Liver (tissue), 3 donors: ENCODE results near the gene ZAP70.

Experiments
- ATF3 ChIP-seq: IDR thresholded peaks from 2 replicates; pipeline ENCODE4 v1.6.1; 2016; ENCODE audit warnings: antibody characterized with exemption
- FOXA1 ChIP-seq: IDR thresholded peaks from 2 replicates; pipeline ENCODE4 v1.6.1; 2016; ENCODE audit warnings: antibody characterized with exemption
- TAF1 ChIP-seq: conservative IDR thresholded peaks from 2 replicates; pipeline ENCODE4 v1.6.1; 2016; ENCODE audit warnings: antibody characterized with exemption, mild to moderate bottlenecking
- TF ChIP-seq, protein P1 (sequence below): fragments of 150-350 bp; IDR thresholded peaks from 2 replicates; pipeline ENCODE4 v1.5.1; 2017; ENCODE audit warnings: improper control_type of control experiment, low read depth, low read length; ENCODE audit not compliant: missing input control
- TF ChIP-seq, protein P2 (sequence below): IDR thresholded peaks from 2 replicates; pipeline ENCODE4 v1.6.1; 2016; ENCODE audit warnings: antibody characterized with exemption, mild to moderate bottlenecking
- donor health status: healthy.
- donor health status: healthy.

- TF ChIP-seq, protein P1, sequence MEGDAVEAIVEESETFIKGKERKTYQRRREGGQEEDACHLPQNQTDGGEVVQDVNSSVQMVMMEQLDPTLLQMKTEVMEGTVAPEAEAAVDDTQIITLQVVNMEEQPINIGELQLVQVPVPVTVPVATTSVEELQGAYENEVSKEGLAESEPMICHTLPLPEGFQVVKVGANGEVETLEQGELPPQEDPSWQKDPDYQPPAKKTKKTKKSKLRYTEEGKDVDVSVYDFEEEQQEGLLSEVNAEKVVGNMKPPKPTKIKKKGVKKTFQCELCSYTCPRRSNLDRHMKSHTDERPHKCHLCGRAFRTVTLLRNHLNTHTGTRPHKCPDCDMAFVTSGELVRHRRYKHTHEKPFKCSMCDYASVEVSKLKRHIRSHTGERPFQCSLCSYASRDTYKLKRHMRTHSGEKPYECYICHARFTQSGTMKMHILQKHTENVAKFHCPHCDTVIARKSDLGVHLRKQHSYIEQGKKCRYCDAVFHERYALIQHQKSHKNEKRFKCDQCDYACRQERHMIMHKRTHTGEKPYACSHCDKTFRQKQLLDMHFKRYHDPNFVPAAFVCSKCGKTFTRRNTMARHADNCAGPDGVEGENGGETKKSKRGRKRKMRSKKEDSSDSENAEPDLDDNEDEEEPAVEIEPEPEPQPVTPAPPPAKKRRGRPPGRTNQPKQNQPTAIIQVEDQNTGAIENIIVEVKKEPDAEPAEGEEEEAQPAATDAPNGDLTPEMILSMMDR = no peak
- TF ChIP-seq ATF3 (no peak), TAF1 (no peak), FOXA1 (no peak)
- TF ChIP-seq, protein P2, sequence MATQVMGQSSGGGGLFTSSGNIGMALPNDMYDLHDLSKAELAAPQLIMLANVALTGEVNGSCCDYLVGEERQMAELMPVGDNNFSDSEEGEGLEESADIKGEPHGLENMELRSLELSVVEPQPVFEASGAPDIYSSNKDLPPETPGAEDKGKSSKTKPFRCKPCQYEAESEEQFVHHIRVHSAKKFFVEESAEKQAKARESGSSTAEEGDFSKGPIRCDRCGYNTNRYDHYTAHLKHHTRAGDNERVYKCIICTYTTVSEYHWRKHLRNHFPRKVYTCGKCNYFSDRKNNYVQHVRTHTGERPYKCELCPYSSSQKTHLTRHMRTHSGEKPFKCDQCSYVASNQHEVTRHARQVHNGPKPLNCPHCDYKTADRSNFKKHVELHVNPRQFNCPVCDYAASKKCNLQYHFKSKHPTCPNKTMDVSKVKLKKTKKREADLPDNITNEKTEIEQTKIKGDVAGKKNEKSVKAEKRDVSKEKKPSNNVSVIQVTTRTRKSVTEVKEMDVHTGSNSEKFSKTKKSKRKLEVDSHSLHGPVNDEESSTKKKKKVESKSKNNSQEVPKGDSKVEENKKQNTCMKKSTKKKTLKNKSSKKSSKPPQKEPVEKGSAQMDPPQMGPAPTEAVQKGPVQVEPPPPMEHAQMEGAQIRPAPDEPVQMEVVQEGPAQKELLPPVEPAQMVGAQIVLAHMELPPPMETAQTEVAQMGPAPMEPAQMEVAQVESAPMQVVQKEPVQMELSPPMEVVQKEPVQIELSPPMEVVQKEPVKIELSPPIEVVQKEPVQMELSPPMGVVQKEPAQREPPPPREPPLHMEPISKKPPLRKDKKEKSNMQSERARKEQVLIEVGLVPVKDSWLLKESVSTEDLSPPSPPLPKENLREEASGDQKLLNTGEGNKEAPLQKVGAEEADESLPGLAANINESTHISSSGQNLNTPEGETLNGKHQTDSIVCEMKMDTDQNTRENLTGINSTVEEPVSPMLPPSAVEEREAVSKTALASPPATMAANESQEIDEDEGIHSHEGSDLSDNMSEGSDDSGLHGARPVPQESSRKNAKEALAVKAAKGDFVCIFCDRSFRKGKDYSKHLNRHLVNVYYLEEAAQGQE = no peak
These were observed 25.1 kb upstream of the ZAP70 start for GRCh38 chr2:97688062-97688827.
